Dermis blood vessel endothelial cell (primary cell): ENCODE results near the gene NEU3. TPM values are rescaled to one million over a fixed set of nuclear protein-coding genes. Genes with fewer than 3 reads are reported as not detected.

Experiments
- total RNA-seq: library from RNA; depleted of rRNA; stranded (reverse); fragments of >200 nt; gene quantifications from 2 replicates; pipeline ENCODE4 v1.2.3, GENCODE V29; 2014

NEU3 gene
- total RNA-seq, 1 donor from 2014 or later, result 8.3 TPM

Other genes with a start within 250 kb of the NEU3 start
- gene RNF169, start 240.1 kb upstream of the NEU3 start, total RNA-seq, result 27.6 and 36.2 TPM in 2 replicates
- gene XRRA1, start 39.8 kb upstream of the NEU3 start, total RNA-seq, result 8.2 and 16.8 TPM in 2 replicates
- 18.6 and 20.4 TPM in 2 replicates for gene SPCS2, start 39.7 kb upstream of the NEU3 start, total RNA-seq
- not detected in 2 replicates for gene OR2AT4, start 107.9 kb downstream of the NEU3 start, total RNA-seq
- gene SLCO2B1, start 162.2 kb downstream of the NEU3 start, total RNA-seq, result 3.7 and 7.8 TPM in 2 replicates